GM12874 (cell line): ENCODE measurements around the gene TXLNB.

Experiments used
- TF ChIP-seq, protein P1 (sequence below): IDR thresholded peaks from 2 replicates; pipeline ENCODE4 v1.5.1; 2011; ENCODE audit warnings: low read depth, mild to moderate bottlenecking, control low read depth, low read length, moderate library complexity; ENCODE audit not compliant: insufficient read depth

Gene TXLNB

DNA sequence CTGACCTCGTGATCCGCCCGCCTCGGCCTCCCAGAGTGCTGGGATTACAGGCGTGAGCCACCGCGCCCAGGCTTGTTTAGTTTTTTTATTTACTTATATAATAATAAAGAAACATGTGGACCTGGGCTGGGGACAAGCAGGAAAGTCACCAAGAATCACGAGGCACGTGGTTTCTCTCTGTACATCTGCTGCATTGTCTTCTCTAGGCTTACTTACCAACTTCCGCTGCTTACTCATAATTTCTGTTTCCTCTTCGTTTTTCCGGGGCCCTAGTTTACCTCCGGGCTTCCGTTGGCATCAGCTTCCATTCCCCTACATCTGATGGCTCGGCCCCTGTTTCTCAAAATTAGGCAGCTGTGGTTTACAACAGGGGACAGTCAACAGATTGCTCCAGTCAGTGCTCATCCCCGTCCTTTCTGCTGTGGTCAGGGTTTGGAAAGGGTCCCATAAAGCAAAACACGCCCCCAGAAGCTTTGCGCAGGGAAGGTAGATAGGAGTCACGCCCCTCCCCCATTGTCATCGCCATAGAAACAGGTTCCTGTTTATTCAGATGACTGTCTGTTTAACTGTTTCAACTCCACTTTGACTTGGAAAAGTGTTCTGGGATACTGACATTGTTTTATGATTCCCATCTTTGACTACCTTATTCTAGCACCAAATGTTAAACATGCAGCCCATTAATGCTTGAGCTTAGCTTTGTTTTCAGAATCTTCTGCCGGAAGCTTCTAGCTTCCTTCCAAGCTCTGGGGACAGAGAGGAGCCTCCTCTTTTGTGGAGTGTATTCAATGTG lies 31.9 kb upstream of the TXLNB start:
- TF ChIP-seq, protein P1, sequence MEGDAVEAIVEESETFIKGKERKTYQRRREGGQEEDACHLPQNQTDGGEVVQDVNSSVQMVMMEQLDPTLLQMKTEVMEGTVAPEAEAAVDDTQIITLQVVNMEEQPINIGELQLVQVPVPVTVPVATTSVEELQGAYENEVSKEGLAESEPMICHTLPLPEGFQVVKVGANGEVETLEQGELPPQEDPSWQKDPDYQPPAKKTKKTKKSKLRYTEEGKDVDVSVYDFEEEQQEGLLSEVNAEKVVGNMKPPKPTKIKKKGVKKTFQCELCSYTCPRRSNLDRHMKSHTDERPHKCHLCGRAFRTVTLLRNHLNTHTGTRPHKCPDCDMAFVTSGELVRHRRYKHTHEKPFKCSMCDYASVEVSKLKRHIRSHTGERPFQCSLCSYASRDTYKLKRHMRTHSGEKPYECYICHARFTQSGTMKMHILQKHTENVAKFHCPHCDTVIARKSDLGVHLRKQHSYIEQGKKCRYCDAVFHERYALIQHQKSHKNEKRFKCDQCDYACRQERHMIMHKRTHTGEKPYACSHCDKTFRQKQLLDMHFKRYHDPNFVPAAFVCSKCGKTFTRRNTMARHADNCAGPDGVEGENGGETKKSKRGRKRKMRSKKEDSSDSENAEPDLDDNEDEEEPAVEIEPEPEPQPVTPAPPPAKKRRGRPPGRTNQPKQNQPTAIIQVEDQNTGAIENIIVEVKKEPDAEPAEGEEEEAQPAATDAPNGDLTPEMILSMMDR, result no peak

DNA sequence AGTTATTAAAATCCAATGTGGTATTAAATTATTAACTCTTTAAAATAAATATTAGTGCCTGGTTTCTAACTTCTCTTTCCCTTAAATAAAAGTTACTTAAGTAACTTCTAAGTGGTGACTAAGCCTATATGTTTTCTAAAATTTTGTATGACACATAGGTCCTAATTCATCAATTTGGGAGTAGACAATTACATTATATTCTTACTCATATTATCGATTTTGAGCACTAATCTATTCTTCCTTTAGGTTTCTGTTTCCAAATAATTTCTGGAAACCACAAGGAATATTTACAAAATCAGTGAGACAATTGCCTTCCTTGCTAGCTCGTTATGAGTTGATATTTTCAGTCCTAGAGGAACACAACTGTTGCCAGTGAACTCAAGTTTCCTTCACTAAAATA lies 28.3 kb upstream of the TXLNB start:
- TF ChIP-seq, protein P1, result no peak

DNA sequence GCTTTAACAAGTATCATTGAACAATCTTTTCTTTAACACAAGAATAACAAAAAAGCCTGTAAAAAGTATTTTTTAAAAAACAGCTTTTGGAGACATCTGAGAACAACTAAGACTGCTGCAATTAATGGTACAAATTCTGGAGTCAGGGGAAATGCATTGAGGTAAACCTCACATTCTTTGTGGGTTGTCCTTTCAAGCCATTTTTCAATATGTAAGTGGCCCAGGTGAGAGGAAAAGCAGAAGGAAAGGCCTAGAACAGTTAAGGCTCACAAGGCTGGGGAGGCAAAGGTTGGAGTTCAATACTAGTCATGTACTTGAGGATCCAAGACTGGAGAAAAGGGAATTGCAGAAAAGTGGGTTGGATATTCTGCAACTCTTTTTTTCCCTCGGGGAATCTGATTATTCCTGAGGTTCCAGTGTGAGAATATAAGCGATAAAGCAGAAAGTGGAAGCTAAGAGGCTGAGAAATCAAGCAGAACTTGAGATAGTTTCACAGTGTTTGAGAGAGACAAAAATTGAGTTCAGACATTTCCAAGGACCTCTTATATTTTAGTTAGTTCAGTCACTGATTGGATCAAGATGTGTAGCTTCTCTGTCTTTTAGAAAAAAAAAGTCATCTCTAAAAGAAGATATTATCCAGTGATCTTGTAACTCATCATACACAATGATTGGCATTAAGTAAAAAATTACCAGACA lies 25.0 kb upstream of the TXLNB start:
- TF ChIP-seq, protein P1, result no peak

DNA sequence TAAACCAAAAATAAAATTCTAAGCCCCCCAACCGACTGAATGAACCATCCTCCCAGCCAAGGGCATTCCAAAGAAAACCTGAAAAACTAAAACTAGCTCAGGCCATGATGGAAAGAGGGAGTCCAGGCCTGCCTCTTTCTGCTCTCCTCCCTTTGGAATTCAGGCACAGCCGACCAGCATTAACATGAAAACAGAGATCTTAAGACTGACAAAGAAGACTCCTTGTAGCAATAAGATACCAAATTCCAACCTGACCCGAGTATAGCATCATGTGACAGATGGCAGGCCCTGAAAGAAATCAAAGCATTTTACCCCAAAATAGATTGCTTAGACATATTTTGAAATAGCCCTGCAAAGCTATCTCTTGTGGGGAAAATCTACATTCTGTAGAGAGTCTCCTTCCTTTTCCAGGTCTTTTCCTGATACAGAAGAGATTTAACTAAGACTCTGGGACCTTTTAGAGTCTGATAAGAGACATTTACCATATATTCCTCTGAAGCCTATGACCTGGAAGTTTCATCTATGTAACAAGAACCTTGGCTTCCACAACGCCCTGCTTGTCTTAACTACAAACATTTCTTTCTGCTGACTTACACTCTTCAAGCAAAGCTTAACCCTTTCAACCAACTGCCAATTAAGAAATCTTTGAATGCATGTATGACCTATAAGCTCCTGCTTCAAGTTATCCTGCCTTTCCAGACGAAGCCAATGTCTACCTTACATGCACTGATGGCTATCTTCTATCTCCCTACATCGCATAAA lies 22.2 kb upstream of the TXLNB start:
- TF ChIP-seq, protein P1, result no peak

DNA sequence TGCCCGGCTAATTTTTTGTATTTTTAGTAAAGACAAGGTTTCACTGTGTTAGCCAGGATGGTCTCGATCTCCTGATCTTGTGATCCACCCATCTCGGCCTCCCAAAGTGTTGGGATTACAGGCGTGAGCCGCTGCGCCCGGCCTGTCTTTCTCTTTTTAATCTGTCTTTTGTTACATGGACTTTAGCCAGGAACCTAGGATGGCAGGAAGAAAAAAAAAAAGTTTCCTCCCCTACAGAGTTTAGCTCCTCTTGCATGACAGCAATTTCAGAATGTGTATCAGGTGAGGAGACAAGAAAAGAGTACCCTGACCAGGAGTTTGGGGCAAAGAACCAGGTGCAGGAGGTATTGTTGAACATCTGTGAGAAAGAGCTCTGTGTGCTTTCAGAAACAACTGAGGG lies 21.4 kb upstream of the TXLNB start:
- TF ChIP-seq, protein P1, result no peak

DNA sequence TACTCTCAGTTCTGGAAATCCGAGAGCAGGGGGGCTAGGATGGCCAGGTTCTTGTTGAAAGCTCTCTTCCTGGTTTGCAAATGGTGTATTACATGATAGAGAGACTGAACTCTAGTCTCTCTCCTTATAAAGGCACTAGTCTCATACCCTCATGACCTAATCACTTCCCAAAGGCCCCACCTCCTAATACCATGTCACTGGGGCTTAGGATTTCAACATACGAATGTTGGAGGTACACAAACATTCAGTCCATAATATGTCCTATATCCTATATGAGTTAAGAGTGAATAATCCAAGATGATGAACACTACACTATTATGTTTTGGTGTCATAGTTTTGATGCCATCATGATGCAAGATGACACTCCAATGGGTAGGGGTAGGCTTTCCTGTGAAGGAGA lies 20.0 kb upstream of the TXLNB start:
- TF ChIP-seq, protein P1, result no peak

DNA sequence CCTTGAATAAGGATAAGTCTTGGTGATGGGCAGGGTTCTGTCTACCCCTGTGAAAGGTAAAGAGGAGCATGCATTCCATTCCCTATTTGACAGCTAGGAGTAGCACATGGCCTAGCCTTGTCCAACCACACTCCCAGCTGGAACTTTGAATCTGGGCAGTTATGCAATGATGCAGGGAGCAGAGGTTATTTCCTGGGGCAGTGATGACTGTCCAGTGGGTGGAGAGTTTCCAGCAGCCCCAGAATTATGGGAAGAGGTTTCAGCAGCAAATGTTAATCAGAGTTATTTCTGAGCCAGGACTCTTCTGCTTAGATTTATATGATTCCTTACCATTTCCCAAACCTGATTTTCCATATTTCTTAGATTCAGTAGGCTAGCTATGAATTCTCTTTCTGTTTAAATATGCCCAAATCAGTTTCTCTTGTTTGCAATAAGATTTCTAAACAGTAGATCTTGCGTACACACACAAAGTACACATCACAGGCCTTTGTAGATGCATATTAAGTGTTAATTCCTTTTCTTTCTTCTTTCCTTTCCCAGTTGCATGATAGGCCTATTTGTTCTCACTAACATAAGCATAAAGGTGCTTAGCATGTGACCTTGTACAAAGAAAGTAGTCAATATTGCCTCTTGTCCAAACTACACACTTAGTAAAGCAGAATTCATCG lies 17.3 kb upstream of the TXLNB start:
- TF ChIP-seq, protein P1, result no peak
